Superior temporal gyrus (tissue), 1 donor: ENCODE data around the gene RIOK2.
"Not testable (repeated sequence)": the region's sequence is repeated elsewhere in the genome, so short reads cannot be mapped to it uniquely, and the experiment has no call there.

ENCODE experiments used
- DNase-seq: peaks from one replicate; pipeline ENCODE4 v3.0.0-alpha.2; 2016; ENCODE audit errors: extremely low spot score

The RIOK2 gene

GRCh38 chr5:97167435-97167834, 15.6 kb downstream of the RIOK2 start:
- peak; percentile 35 for DNase-seq

- DNase-seq = peak; percentile 24
Observed at GRCh38 chr5:97165726-97166125, 17.3 kb downstream of the RIOK2 start.

- peak; percentile 20 for DNase-seq
Observed at GRCh38 chr5:97164846-97165245, 18.2 kb downstream of the RIOK2 start.

- DNase-seq = no peak
Observed at GRCh38 chr5:97163790-97164285, 19.2 kb downstream of the RIOK2 start.

GRCh38 chr5:97163360-97163764, 19.7 kb downstream of the RIOK2 start:
- peak; percentile 79 for DNase-seq

GRCh38 chr5:97162045-97162444, 21.0 kb downstream of the RIOK2 start:
- peak; percentile 94 for DNase-seq

GRCh38 chr5:97157689-97158088, 25.4 kb downstream of the RIOK2 start:
- DNase-seq = no peak

- DNase-seq = no peak
Observed at GRCh38 chr5:97151370-97151769, 31.7 kb downstream of the RIOK2 start.

GRCh38 chr5:97150401-97150800, 32.6 kb downstream of the RIOK2 start:
- no peak for DNase-seq

GRCh38 chr5:97149709-97150108, 33.3 kb downstream of the RIOK2 start:
- DNase-seq = no peak

- DNase-seq = peak; percentile 3
Observed at GRCh38 chr5:97148288-97148687, 34.8 kb downstream of the RIOK2 start.

- DNase-seq = no peak
Observed at GRCh38 chr5:97143704-97144103, 39.3 kb downstream of the RIOK2 start.

- DNase-seq = peak; percentile 87
Observed at GRCh38 chr5:97142521-97143254, 40.4 kb downstream of the RIOK2 start, which contains the start of gene LIX1. Gene LIX1, minus strand, starts transcription at chr5:97142611. Its CDS starts 35 bp downstream, at chr5:97142576.

- no peak for DNase-seq
Observed at GRCh38 chr5:97141539-97141938, 41.5 kb downstream of the RIOK2 start.

GRCh38 chr5:97141031-97141430, 42.0 kb downstream of the RIOK2 start:
- peak; percentile 44 for DNase-seq

- not testable (repeated sequence) for DNase-seq
Observed at GRCh38 chr5:97140250-97140649, 42.8 kb downstream of the RIOK2 start.

GRCh38 chr5:97136475-97136874, 46.6 kb downstream of the RIOK2 start:
- DNase-seq = no peak

GRCh38 chr5:97135868-97136267, 47.2 kb downstream of the RIOK2 start:
- DNase-seq = no peak

GRCh38 chr5:97134634-97135033, 48.4 kb downstream of the RIOK2 start:
- DNase-seq = no peak

GRCh38 chr5:97133101-97133500, 49.9 kb downstream of the RIOK2 start:
- no peak for DNase-seq

- no peak for DNase-seq
Observed at GRCh38 chr5:97131921-97132320, 51.1 kb downstream of the RIOK2 start.

GRCh38 chr5:97131139-97131710, 51.8 kb downstream of the RIOK2 start:
- DNase-seq = no peak

GRCh38 chr5:97127727-97128126, 55.3 kb downstream of the RIOK2 start:
- no peak for DNase-seq
